Cerebellar cortex (tissue), 1 donor: ENCODE results near the gene KREMEN1.

ENCODE experiments used
- DNase-seq: peaks from one replicate; pipeline ENCODE4 v3.0.0-alpha.2; 2015; ENCODE audit warnings: low spot score

The KREMEN1 gene

GRCh38 chr22:29207562-29208501, 135.0 kb downstream of the KREMEN1 start:
- DNase-seq, result no peak

- no peak for DNase-seq
Measured at GRCh38 chr22:29208502-29208862, 135.6 kb downstream of the KREMEN1 start.

GRCh38 chr22:29208879-29209623, 136.2 kb downstream of the KREMEN1 start:
- no peak for DNase-seq

- no peak for DNase-seq
Measured at GRCh38 chr22:29209624-29209929, 136.7 kb downstream of the KREMEN1 start.

- DNase-seq, result no peak
Measured at GRCh38 chr22:29211066-29211465, 138.2 kb downstream of the KREMEN1 start.

GRCh38 chr22:29211466-29211865, 138.6 kb downstream of the KREMEN1 start:
- DNase-seq, result no peak

- peak; percentile 52 for DNase-seq
Measured at GRCh38 chr22:29212743-29213142, 139.9 kb downstream of the KREMEN1 start.

GRCh38 chr22:29213493-29213892, 140.7 kb downstream of the KREMEN1 start:
- DNase-seq, result no peak

GRCh38 chr22:29214232-29214631, 141.4 kb downstream of the KREMEN1 start:
- no peak for DNase-seq

GRCh38 chr22:29215012-29215860, 142.4 kb downstream of the KREMEN1 start:
- no peak for DNase-seq

GRCh38 chr22:29216011-29216872, 143.4 kb downstream of the KREMEN1 start:
- DNase-seq, result no peak

- no peak for DNase-seq
Measured at GRCh38 chr22:29216873-29217666, 144.2 kb downstream of the KREMEN1 start.
